OCI-LY7 (cell line): ENCODE data around the gene KCNQ2. TPM values are rescaled to one million over a fixed set of nuclear protein-coding genes. Genes with fewer than 3 reads are reported as not detected.

ENCODE experiments used
- BruUV-seq: library from RNA; stranded (reverse); fragments of 400-500 nt; replicated peaks from 2 replicates; lab custom pipeline; 2021; lab: Mats Ljungman, UMichigan
- CTCF ChIA-PET: fragments of 300-600 bp; sonication (Branson Sonifier 250); formaldehyde crosslinking; loops from one replicate; lab custom pipeline; 2022; ENCODE audit warnings: antibody characterized with exemption; ENCODE audit not compliant: unreplicated experiment; lab: Charles Lee
- POLR2A ChIA-PET: fragments of 300-600 bp; sonication (Branson Sonifier 250); formaldehyde crosslinking; loops from one replicate; lab custom pipeline; 2022; ENCODE audit warnings: antibody characterized with exemption; lab: Charles Lee
- DNase-seq: peaks from one replicate; pipeline ENCODE4 v3.0.0-alpha.2; 2015; ENCODE audit warnings: low spot score
- H2AFZ ChIP-seq: fragments of 200-600 bp; sonication (generic), shearing (Covaris generic); 2 replicates; pipeline ENCODE4 v1.6.1; 2014; ENCODE audit warnings: mild to moderate bottlenecking, antibody characterized with exemption, low read length, moderate library complexity
- H3K27ac ChIP-seq: fragments of 200-600 bp; sonication (generic); 2 replicates; pipeline ENCODE4 v1.5.1; 2014; ENCODE audit warnings: mixed run types, low read depth, mild to moderate bottlenecking, moderate library complexity, low read length, inconsistent platforms; ENCODE audit not compliant: poor library complexity, severe bottlenecking
- H3K36me3 ChIP-seq: fragments of 200-600 bp; sonication (generic); 2 replicates; pipeline ENCODE4 v1.6.1; 2014; ENCODE audit warnings: mild to moderate bottlenecking, antibody characterized with exemption, low read length, moderate library complexity, mixed read lengths; ENCODE audit not compliant: insufficient read depth
- H3K4me1 ChIP-seq: fragments of 200-600 bp; sonication (generic); 2 replicates; pipeline ENCODE4 v1.5.1; 2014; ENCODE audit warnings: mild to moderate bottlenecking, low read length; ENCODE audit not compliant: insufficient read depth, poor library complexity, severe bottlenecking
- H3K4me2 ChIP-seq: fragments of 200-600 bp; sonication (generic); 2 replicates; pipeline ENCODE4 v1.6.1; 2014; ENCODE audit warnings: mild to moderate bottlenecking, low read length
- H3K4me3 ChIP-seq: fragments of 200-600 bp; sonication (generic); 2 replicates; pipeline ENCODE4 v1.5.1; 2014; ENCODE audit warnings: mild to moderate bottlenecking, low read depth, low read length; ENCODE audit not compliant: poor library complexity, severe bottlenecking
- H3K79me2 ChIP-seq: fragments of 200-600 bp; sonication (generic); 2 replicates; pipeline ENCODE4 v1.6.1; 2016; ENCODE audit warnings: low read depth, mild to moderate bottlenecking, low read length, moderate library complexity, mixed read lengths; ENCODE audit not compliant: insufficient read depth
- H3K9me2 ChIP-seq: fragments of 200-600 bp; sonication (generic); 2 replicates; pipeline ENCODE4 v1.6.1; 2016; ENCODE audit warnings: mild to moderate bottlenecking, low read length, mixed read lengths; ENCODE audit not compliant: insufficient read depth
- H3K9me3 ChIP-seq: fragments of 200-600 bp; sonication (generic); 2 replicates; pipeline ENCODE4 v1.6.1; 2014; ENCODE audit warnings: mild to moderate bottlenecking, mixed run types, low read length, mixed read lengths
- H4K20me1 ChIP-seq: fragments of 200-600 bp; sonication (generic); 2 replicates; pipeline ENCODE4 v1.6.1; 2014; ENCODE audit warnings: mild to moderate bottlenecking, antibody characterized with exemption, low read length, moderate library complexity, mixed read lengths; ENCODE audit not compliant: insufficient read depth
- CTCF ChIP-seq: fragments of 200-600 bp; sonication (generic); conservative IDR thresholded peaks from 2 replicates; pipeline ENCODE4 v1.5.1; 2014; ENCODE audit warnings: mild to moderate bottlenecking, antibody characterized with exemption, low read length, moderate library complexity, mixed read lengths
- EZH2phosphoT487 ChIP-seq: fragments of 200-600 bp; sonication (generic); IDR thresholded peaks from 2 replicates; pipeline ENCODE4 v1.6.1; 2018; ENCODE audit warnings: low read depth, borderline replicate concordance, mild to moderate bottlenecking, mixed run types, antibody characterized with exemption, low read length, moderate library complexity, mixed read lengths
- intact Hi-C: fragments of 100-400 bp; cut with micrococcal nuclease; formaldehyde crosslinking; loops from one replicate; pipeline ENCODE4 v1.10.0; 2022; ENCODE audit not compliant: unreplicated experiment
- total RNA-seq, 2 experiments: library from RNA; depleted of rRNA in 1 of 2; stranded (reverse); fragments of >200 nt in 1 of 2; shearing (Covaris generic) in 1 of 2; gene quantifications; 2 replicates each; pipeline ENCODE4 v1.2.3, GENCODE V29; 2014 to 2022

Gene KCNQ2
- total RNA-seq, 2 experiments from 2014 or later, result not detected

GRCh38 chr20:63469019-63469712 lies 3.3 kb downstream of the KCNQ2 start:
- ChIA-PET CTCF (no interaction called here), POLR2A (no interaction called here)
- Histone ChIP-seq H3K79me2 (no peaks in the 10 kb centered on the region), H3K9me3 (no peaks in the 10 kb centered on the region), H3K27ac (no peak overlapping the region), H3K9me2 (no peaks in the 10 kb centered on the region), H2AFZ (no peak overlapping the region), H4K20me1 (no peaks in the 10 kb centered on the region), H3K4me3 (no peak overlapping the region), H3K4me2 (no peak overlapping the region), H3K36me3 (no peaks in the 10 kb centered on the region), H3K4me1 (no peaks in the 10 kb centered on the region)
- intact Hi-C loops, result no loop called here
- BruUV-seq, result no TSS peak
- TF ChIP-seq EZH2phosphoT487 (no peak), CTCF (no peak)
- DNase-seq, result no peak

- CTCF ChIA-PET, result no interaction called here
- intact Hi-C loops, result no loop called here
- Histone ChIP-seq H3K4me2 (no peak overlapping the region), H2AFZ (no peak overlapping the region), H3K27ac (no peak overlapping the region), H3K9me2 (no peaks in the 10 kb centered on the region), H3K36me3 (no peaks in the 10 kb centered on the region), H3K79me2 (no peaks in the 10 kb centered on the region), H3K4me3 (no peak overlapping the region), H3K9me3 (no peaks in the 10 kb centered on the region), H4K20me1 (no peaks in the 10 kb centered on the region), H3K4me1 (no peaks in the 10 kb centered on the region)
- POLR2A ChIA-PET, result interaction anchor here (0.5 kb wide), 1 partner anchor 304 kb away, joined by 4 read pairs; no protein-coding TSS in a partner anchor
- no peak for DNase-seq
- TF ChIP-seq CTCF (no peak), EZH2phosphoT487 (no peak)
- BruUV-seq, result no TSS peak
Observed at GRCh38 chr20:63468421-63468820, 4.0 kb downstream of the KCNQ2 start.

- no peak for TF ChIP-seq CTCF
- TF ChIP-seq EZH2phosphoT487, result no peak
- intact Hi-C loops, result no loop called here
- BruUV-seq, result no TSS peak
- Histone ChIP-seq H3K4me3 (no peak overlapping the region), H3K4me1 (no peaks in the 10 kb centered on the region), H3K36me3 (no peaks in the 10 kb centered on the region), H2AFZ (no peak overlapping the region), H3K4me2 (no peak overlapping the region), H3K9me3 (no peaks in the 10 kb centered on the region), H3K27ac (no peak overlapping the region), H4K20me1 (no peaks in the 10 kb centered on the region), H3K79me2 (no peaks in the 10 kb centered on the region), H3K9me2 (no peaks in the 10 kb centered on the region)
- ChIA-PET CTCF (no interaction called here), POLR2A (interaction anchor here (0.5 kb wide), 1 partner anchor 305 kb away, joined by 4 read pairs; no protein-coding TSS in a partner anchor)
- DNase-seq, result no peak
Observed at GRCh38 chr20:63467294-63468083, 5.0 kb downstream of the KCNQ2 start.
